Measurements from ENCODE around the gene SLF2. TPM values are rescaled to one million over a fixed set of nuclear protein-coding genes. Genes with fewer than 3 reads are reported as not detected.

Gene SLF2
- total and polyA plus RNA-seq, 2 of the 8 experiments (the other 6 are each of a cell fraction or from before 2014, with no cell fraction given): 5.5 to 20.9 TPM

DNA sequence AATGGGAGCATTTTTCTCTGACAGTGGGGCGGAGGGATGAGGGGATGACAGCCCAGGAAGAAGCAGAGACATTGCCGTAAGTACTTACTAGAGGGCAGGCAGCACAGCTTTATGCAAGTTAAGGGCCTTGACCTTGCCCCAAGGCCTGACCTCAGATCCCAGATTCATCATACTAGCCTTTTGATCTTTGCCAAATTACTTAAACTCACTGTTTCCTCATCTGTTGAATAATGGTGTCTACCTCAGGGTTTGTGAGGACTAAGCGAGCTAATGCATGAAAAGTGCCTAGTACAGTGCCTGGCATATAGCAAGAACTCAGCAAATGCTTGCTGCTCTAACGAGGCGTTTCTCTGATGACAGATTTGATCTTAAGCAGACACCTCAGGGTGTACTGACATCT is 53.1 kb downstream of the SLF2 start:
- Histone ChIP-seq H3K27me3 (replicated peaks in 1 of 4; ENCODE audit: control insufficient read depth in 3 of 4, extremely low read depth in 1 of 4, insufficient read depth in 3 of 4, low read length in 3 of 4) (peaks cover 0 to 3% (median 1%) of the 10 kb centered on the region in 4 experiments; a peak in 1 of 7 replicates), H3K4me3 (ENCODE audit: extremely low read depth in 1 of 4, insufficient read depth in 2 of 4, low read depth in 3 of 4, low read length in 4 of 4) (no peak overlapping the region), H3K18ac (ENCODE audit: extremely low read depth, low read length) (no peak overlapping the region), H4K91ac (replicated peaks; ENCODE audit: insufficient read length, low read length) (no peak overlapping the region), H3K79me1 (ENCODE audit: low read depth, low read length) (no peaks in the 10 kb centered on the region), H3K4me1 (replicated peaks in 1 of 4; ENCODE audit: control insufficient read depth in 3 of 4, insufficient read depth in 4 of 4, low read length in 3 of 4) (peaks cover 0 to 12% (median 6%) of the 10 kb centered on the region in 4 experiments; a peak in 5 of 7 replicates), H2BK15ac (ENCODE audit: low read length) (no peak overlapping the region), H2BK12ac (ENCODE audit: low read depth, low read length) (no peak overlapping the region), H2BK120ac (replicated peaks; ENCODE audit: low read depth, low read length) (no peak overlapping the region), H3K4ac (replicated peaks; ENCODE audit: insufficient read length, low read depth, low read length) (no peak overlapping the region), H3K27ac (ENCODE audit: low read depth, low read length) (no peak overlapping the region), H3K9me3 (ENCODE audit: insufficient read depth in 2 of 2, low read depth in 1 of 2, low read length in 1 of 2) (no peaks in the 10 kb centered on the region), H2AFZ (ENCODE audit: low read length) (no peak overlapping the region), H3K14ac (ENCODE audit: insufficient read length) (no peak overlapping the region), H3K9ac (replicated peaks in 1 of 4; ENCODE audit: extremely low read depth in 1 of 4, low read depth in 3 of 4, low read length in 3 of 4) (no peak overlapping the region), H3K4me2 (ENCODE audit: insufficient read depth in 1 of 2, low read depth in 2 of 2, low read length in 2 of 2) (no peak overlapping the region), H3K79me2 (ENCODE audit: control insufficient read depth in 1 of 2, insufficient read depth in 2 of 2, low read length in 2 of 2) (no peaks in the 10 kb centered on the region), H2BK5ac (ENCODE audit: low read depth, low read length) (no peak overlapping the region), H2BK20ac (ENCODE audit: low read length) (no peak overlapping the region), H3K36me3 (ENCODE audit: control insufficient read depth in 2 of 4, insufficient read depth in 4 of 4, low read length in 3 of 4) (peaks cover 0 to 11% (median 2%) of the 10 kb centered on the region in 4 experiments; a peak in 1 of 8 replicates), H4K8ac (ENCODE audit: extremely low read depth, insufficient read depth, low read length) (no peak overlapping the region), H4K5ac (ENCODE audit: insufficient read length, low read depth, low read length) (no peak overlapping the region), H3K23me2 (ENCODE audit: low read depth, low read length) (peaks cover 9% of the 10 kb centered on the region), H3K23ac (ENCODE audit: insufficient read length) (no peak overlapping the region), H3K56ac (replicated peaks; ENCODE audit: insufficient read length, low read depth, low read length) (no peak overlapping the region), H2AK5ac (ENCODE audit: low read depth, low read length) (no peak overlapping the region), H4K20me1 (replicated peaks in 1 of 2; ENCODE audit: control insufficient read depth in 1 of 2, insufficient read depth in 2 of 2, low read length in 2 of 2) (peaks cover 0 to 3% of the 10 kb centered on the region in 2 experiments)
- ChIA-PET POLR2A (ENCODE audit: partially characterized antibody) (interaction anchor here (0.7 to 6.0 kb wide), 6 partner anchors 11 to 425 kb away, joined by 3 to 38 read pairs (median 4); no protein-coding TSS in a partner anchor), CTCF (ENCODE audit: partially characterized antibody) (interaction anchor here (1.1 to 5.4 kb wide), 8 partner anchors 8 to 340 kb away, joined by 3 to 32 read pairs (median 4); no protein-coding TSS in a partner anchor)
- DNase-seq (ENCODE audit: low read depth in 1 of 2, low spot score in 2 of 2) (no peak), FAIRE-seq (no peak)
- 75% methylated on average over 5 of the region's 5 CpGs; no CpG with 5 or more reads in 1 of the 2 experiments for WGBS, 2 experiments (ENCODE audit: extremely low coverage in 1 of 2, insufficient coverage in 1 of 2, insufficient read length in 1 of 2, insufficient replicate concordance in 2 of 2, low coverage in 1 of 2, low lambda C conversion rate in 2 of 2, missing lambda C conversion rate in 1 of 2)
- no peak for TF ChIP-seq KDM4A (IDR thresholded peaks at IDR 0.05; ENCODE audit: low read depth, low read length, severe bottlenecking)
- no peak for TF ChIP-seq PHF8 (conservative IDR thresholded peaks at IDR 0.05; ENCODE audit: low read depth, low read length)
- TF ChIP-seq SP2 (IDR thresholded peaks at IDR 0.05; ENCODE audit: low read length): no peak
